Neural cell (in vitro differentiated cells): ENCODE results near the gene ACP6. TPM values are rescaled to one million over a fixed set of nuclear protein-coding genes. Genes with fewer than 3 reads are reported as not detected.

Experiments
- H2AFZ ChIP-seq: fragments of 200-600, 300-800 bp; sonication (generic), shearing (Covaris generic); 2 replicates; pipeline ENCODE4 v1.6.0; 2014; ENCODE audit warnings: low read depth, mild to moderate bottlenecking, antibody characterized with exemption, low read length, moderate library complexity
- H3F3A ChIP-seq: fragments of 200-600 bp; shearing (Covaris generic); 2 replicates; pipeline ENCODE4 v1.6.1; 2016; ENCODE audit warnings: mild to moderate bottlenecking, moderate library complexity, mixed read lengths, antibody characterized with exemption, low read length; ENCODE audit not compliant: insufficient read depth, poor library complexity, severe bottlenecking
- H3K27ac ChIP-seq: fragments of 200-600, 300-800 bp; sonication (generic), shearing (Covaris generic); 2 replicates; pipeline ENCODE4 v1.5.1; 2014; ENCODE audit warnings: mild to moderate bottlenecking, low read length, moderate library complexity
- H3K27me3 ChIP-seq: fragments of 300-800, 200-600 bp; sonication (generic), shearing (Covaris generic); 2 replicates; pipeline ENCODE4 v1.6.0; 2014; ENCODE audit warnings: mild to moderate bottlenecking, low read depth, low read length, moderate library complexity; ENCODE audit not compliant: insufficient read depth
- H3K36me3 ChIP-seq: fragments of 300-800, 200-600 bp; sonication (generic), shearing (Covaris generic); 2 replicates; pipeline ENCODE4 v1.5.1; 2014; ENCODE audit warnings: mild to moderate bottlenecking, antibody characterized with exemption, low read length, moderate library complexity; ENCODE audit not compliant: insufficient read depth
- H3K4me2 ChIP-seq: fragments of 300-800, 200-600 bp; sonication (generic), shearing (Covaris generic); 2 replicates; pipeline ENCODE4 v1.6.0; 2014; ENCODE audit warnings: mild to moderate bottlenecking, low read length
- H3K4me3 ChIP-seq: fragments of 300-800, 200-600 bp; sonication (generic), shearing (Covaris generic); 2 replicates; pipeline ENCODE4 v1.5.1; 2014; ENCODE audit warnings: mild to moderate bottlenecking, low read length, moderate library complexity
- H3K79me2 ChIP-seq: fragments of 200-600 bp; shearing (Covaris generic); replicated peaks from 2 replicates; pipeline ENCODE4 v1.6.0; 2014; ENCODE audit warnings: mild to moderate bottlenecking, low read length, moderate library complexity; ENCODE audit not compliant: insufficient read depth
- H3K9ac ChIP-seq: fragments of 300-800, 200-600 bp; sonication (generic), shearing (Covaris generic); 2 replicates; pipeline ENCODE4 v1.6.1; 2016; ENCODE audit warnings: mild to moderate bottlenecking, low read length, mixed read lengths
- H3K9me2 ChIP-seq: fragments of 200-600 bp; shearing (Covaris generic); 2 replicates; pipeline ENCODE4 v1.6.1; 2016; ENCODE audit warnings: mild to moderate bottlenecking, low read length, mixed read lengths; ENCODE audit not compliant: insufficient read depth
- H3K9me3 ChIP-seq: fragments of 200-600, 300-800 bp; sonication (generic), shearing (Covaris generic); 2 replicates; pipeline ENCODE4 v1.6.1; 2016; ENCODE audit warnings: mild to moderate bottlenecking, mixed run types, low read length, moderate library complexity, mixed read lengths
- H4K20me1 ChIP-seq: fragments of 200-600 bp; shearing (Covaris generic); 2 replicates; pipeline ENCODE4 v1.6.1; 2016; ENCODE audit warnings: mild to moderate bottlenecking, mixed run types; ENCODE audit not compliant: insufficient read depth
- EZH2 ChIP-seq: fragments of 200-600, 300-800 bp; shearing (Covaris generic), sonication (generic); IDR thresholded peaks from 2 replicates; pipeline ENCODE4 v1.6.1; 2014; ENCODE audit warnings: antibody characterized with exemption, low read length, borderline replicate concordance, mild to moderate bottlenecking; ENCODE audit not compliant: insufficient read depth, poor library complexity, severe bottlenecking
- POLR2AphosphoS5 ChIP-seq: IDR thresholded peaks from 2 replicates; pipeline ENCODE4 v1.6.1; 2012
- REST ChIP-seq: IDR thresholded peaks from 2 replicates; pipeline ENCODE4 v1.6.1; 2012; ENCODE audit warnings: borderline replicate concordance
- SMC3 ChIP-seq: fragments of 450-650 bp; conservative IDR thresholded peaks from 2 replicates; pipeline ENCODE4 v1.6.1; 2014; ENCODE audit warnings: antibody characterized with exemption, mild to moderate bottlenecking, moderate library complexity; ENCODE audit not compliant: poor library complexity
- TAF1 ChIP-seq: IDR thresholded peaks from 2 replicates; pipeline ENCODE4 v1.6.1; 2012; ENCODE audit warnings: low read depth
- polyA plus RNA-seq: library from polyadenylated mRNA; depleted of rRNA; stranded (reverse); fragments of >200 nt; gene quantifications from 2 replicates; pipeline ENCODE4 v1.2.3, GENCODE V29; 2014
- TF ChIP-seq, protein P1 (sequence below): fragments of 450-650 bp; IDR thresholded peaks from 2 replicates; pipeline ENCODE4 v1.5.1; 2014; ENCODE audit warnings: antibody characterized with exemption, mild to moderate bottlenecking, moderate library complexity; ENCODE audit not compliant: poor library complexity, severe bottlenecking

ACP6 gene
- polyA plus RNA-seq, 1 donor from 2014 or later = 2.9 TPM

DNA sequence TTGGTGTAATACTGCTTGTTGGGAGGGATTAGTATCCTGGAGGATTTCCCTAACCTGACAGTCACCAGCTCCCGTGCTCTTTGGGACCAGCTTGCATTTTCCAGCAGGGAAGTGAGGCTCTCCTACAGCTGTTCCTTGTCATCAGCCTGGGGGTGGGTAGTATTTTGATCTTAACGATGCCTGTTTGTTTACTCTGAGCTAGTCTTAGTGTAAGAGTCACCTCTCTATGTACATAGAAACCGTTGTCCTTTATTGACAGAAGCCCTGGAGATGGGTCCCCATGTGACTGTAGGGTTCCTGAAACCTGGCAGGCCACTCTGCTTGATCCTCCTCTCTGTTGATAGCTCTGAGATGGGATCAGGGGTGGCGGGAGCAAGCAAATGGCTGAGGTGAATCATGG lies 58.0 kb downstream of the ACP6 start:
- Histone ChIP-seq H3K9me2 (no peaks in the 10 kb centered on the region), H4K20me1 (no peaks in the 10 kb centered on the region), H3K27ac (no peak overlapping the region), H3F3A (no peaks in the 10 kb centered on the region), H3K27me3 (no peaks in the 10 kb centered on the region), H3K79me2 (peaks cover 4% of the 10 kb centered on the region), H3K4me2 (no peak overlapping the region), H3K36me3 (peaks cover 24% of the 10 kb centered on the region), H3K9me3 (no peaks in the 10 kb centered on the region), H3K9ac (no peak overlapping the region), H2AFZ (no peak overlapping the region), H3K4me3 (no peak overlapping the region)
- TF ChIP-seq EZH2 = no peak
- TF ChIP-seq, protein P1, sequence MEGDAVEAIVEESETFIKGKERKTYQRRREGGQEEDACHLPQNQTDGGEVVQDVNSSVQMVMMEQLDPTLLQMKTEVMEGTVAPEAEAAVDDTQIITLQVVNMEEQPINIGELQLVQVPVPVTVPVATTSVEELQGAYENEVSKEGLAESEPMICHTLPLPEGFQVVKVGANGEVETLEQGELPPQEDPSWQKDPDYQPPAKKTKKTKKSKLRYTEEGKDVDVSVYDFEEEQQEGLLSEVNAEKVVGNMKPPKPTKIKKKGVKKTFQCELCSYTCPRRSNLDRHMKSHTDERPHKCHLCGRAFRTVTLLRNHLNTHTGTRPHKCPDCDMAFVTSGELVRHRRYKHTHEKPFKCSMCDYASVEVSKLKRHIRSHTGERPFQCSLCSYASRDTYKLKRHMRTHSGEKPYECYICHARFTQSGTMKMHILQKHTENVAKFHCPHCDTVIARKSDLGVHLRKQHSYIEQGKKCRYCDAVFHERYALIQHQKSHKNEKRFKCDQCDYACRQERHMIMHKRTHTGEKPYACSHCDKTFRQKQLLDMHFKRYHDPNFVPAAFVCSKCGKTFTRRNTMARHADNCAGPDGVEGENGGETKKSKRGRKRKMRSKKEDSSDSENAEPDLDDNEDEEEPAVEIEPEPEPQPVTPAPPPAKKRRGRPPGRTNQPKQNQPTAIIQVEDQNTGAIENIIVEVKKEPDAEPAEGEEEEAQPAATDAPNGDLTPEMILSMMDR = no peak
- TF ChIP-seq SMC3 = no peak

DNA sequence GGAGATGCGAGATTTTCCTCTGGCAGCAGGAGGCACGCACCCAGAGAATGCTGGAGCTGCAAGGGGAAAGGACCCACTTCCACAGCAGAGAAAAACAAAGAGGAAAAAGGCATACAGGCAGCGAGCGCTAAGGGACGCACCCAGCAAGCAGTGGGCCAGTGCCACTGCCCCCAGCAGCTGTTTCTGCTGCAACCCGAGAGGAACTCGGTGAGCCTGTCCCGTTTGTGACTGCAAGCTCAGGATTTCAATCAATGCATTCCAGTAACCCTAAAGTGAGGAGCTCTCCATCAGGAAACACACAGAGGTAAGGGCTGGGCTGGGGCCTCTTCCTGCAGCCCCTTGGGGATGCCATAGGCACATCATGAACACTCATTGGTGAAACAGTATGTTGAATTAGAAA lies 58.7 kb downstream of the ACP6 start:
- H3K36me3 ChIP-seq = peaks cover 25% of the 10 kb centered on the region

More for the DNA sequence above, 58.7 kb downstream of the ACP6 start:
- no peak overlapping the region for H3K4me3 ChIP-seq
- no peak overlapping the region for H3K9ac ChIP-seq
- H3K9me3 ChIP-seq = no peaks in the 10 kb centered on the region
- H3K9me2 ChIP-seq = no peaks in the 10 kb centered on the region
- H2AFZ ChIP-seq = no peak overlapping the region
- no peak for TF ChIP-seq REST
- TF ChIP-seq TAF1 = no peak
- TF ChIP-seq POLR2AphosphoS5 = no peak
- no peak for TF ChIP-seq SMC3
- H3K4me2 ChIP-seq = no peak overlapping the region
- peaks cover 6% of the 10 kb centered on the region for H3K79me2 ChIP-seq
- H3K27me3 ChIP-seq = no peaks in the 10 kb centered on the region
- no peaks in the 10 kb centered on the region for H3F3A ChIP-seq
- no peaks in the 10 kb centered on the region for H4K20me1 ChIP-seq
- no peak overlapping the region for H3K27ac ChIP-seq
